Lung (tissue), 12 donors: ENCODE data around the gene TAF8. TPM values are rescaled to one million over a fixed set of nuclear protein-coding genes. Genes with fewer than 3 reads are reported as not detected.
A peak's percentile ranks its signal among the peaks of the same experiment; 100 is the strongest.

Source experiments
- ATAC-seq: fragments of 200-7000 bp; cut with Tn5 transposase; one replicate; pipeline ENCODE4 v1.9.1; 2020; ENCODE audit warnings: moderate number of reproducible peaks; ENCODE audit not compliant: insufficient read depth, low FRiP score
- DNase-seq, 3 donors: peaks; one replicate each; pipeline ENCODE4 v3.0.0-alpha.2; 2013 to 2017
- H3K27ac ChIP-seq, 2 donors: one replicate each; pipeline ENCODE4 v1.5.1; 2013; ENCODE audit warnings: mild to moderate bottlenecking in 2 of 2, moderate library complexity in 2 of 2, control low read depth in 1 of 2, inconsistent platforms in 1 of 2, low read depth in 1 of 2, low read length in 1 of 2
- H3K27me3 ChIP-seq, 3 donors: one replicate each; pipeline ENCODE4 v1.5.1; 2013; ENCODE audit warnings: low read length in 2 of 3; ENCODE audit not compliant: control insufficient read depth in 3 of 3, insufficient read depth in 3 of 3
- H3K36me3 ChIP-seq, 4 donors: one replicate each; pipeline ENCODE4 v1.5.1; 2013; ENCODE audit warnings: low read length in 4 of 4, mild to moderate bottlenecking in 1 of 4, moderate library complexity in 1 of 4; ENCODE audit not compliant: control insufficient read depth in 4 of 4, insufficient read depth in 4 of 4
- H3K4me1 ChIP-seq, 5 donors: one replicate each; pipeline ENCODE4 v1.5.1; 2013; ENCODE audit warnings: low read length in 5 of 5, mild to moderate bottlenecking in 2 of 5, moderate library complexity in 1 of 5; ENCODE audit not compliant: control insufficient read depth in 5 of 5, insufficient read depth in 5 of 5
- H3K4me3 ChIP-seq: one replicate; pipeline ENCODE4 v1.5.1; 2013; ENCODE audit warnings: mild to moderate bottlenecking, control low read depth, moderate library complexity
- H3K9ac ChIP-seq, 2 donors: one replicate each; pipeline ENCODE4 v1.5.1; 2013; ENCODE audit warnings: low read length in 2 of 2, control low read depth in 1 of 2; ENCODE audit not compliant: insufficient read depth in 1 of 2
- H3K9me3 ChIP-seq, 4 donors: one replicate each; pipeline ENCODE4 v1.5.1; 2013; ENCODE audit warnings: low read length in 3 of 4, mild to moderate bottlenecking in 1 of 4, moderate library complexity in 1 of 4; ENCODE audit not compliant: control insufficient read depth in 4 of 4, insufficient read depth in 3 of 4
- WGBS, 2 donors: extraction: QIAGEN DNeasy Blood & Tissue Kit; methylation state at CpG; one replicate each; pipeline ENCODE4 v1.1.7; 2013; 5-methylcytosine and 5-hydroxymethylcytosine counted together
- polyA plus RNA-seq, 2 donors: library from polyadenylated mRNA; stranded (reverse); fragments of 200-250 nt; gene quantifications; one replicate each; pipeline ENCODE4 v1.2.1, GENCODE V29; 2013
- total RNA-seq, 2 donors: library from RNA; depleted of rRNA in 1 of 2; stranded (reverse); fragments of >200 nt in 1 of 2; gene quantifications; one replicate each; pipeline ENCODE4 v1.2.1, GENCODE V29; 2014 to 2021
- TF ChIP-seq, protein P1 (sequence below): IDR thresholded peaks from 2 replicates; pipeline ENCODE4 v1.5.1; 2012; ENCODE audit warnings: mild to moderate bottlenecking; ENCODE audit errors: control extremely low read depth, extremely low read depth
- donor health status: control.
- donor health status: control.
- donor health status: Bipolar disorder and iron deficiency.
- donor health status: healthy.
- donor health status: DM: yes; HTN: yes; CAD: no.

Gene TAF8
- total and polyA plus RNA-seq, 4 donors, result 14.0 to 26.7 (median 17.0) TPM

DNA sequence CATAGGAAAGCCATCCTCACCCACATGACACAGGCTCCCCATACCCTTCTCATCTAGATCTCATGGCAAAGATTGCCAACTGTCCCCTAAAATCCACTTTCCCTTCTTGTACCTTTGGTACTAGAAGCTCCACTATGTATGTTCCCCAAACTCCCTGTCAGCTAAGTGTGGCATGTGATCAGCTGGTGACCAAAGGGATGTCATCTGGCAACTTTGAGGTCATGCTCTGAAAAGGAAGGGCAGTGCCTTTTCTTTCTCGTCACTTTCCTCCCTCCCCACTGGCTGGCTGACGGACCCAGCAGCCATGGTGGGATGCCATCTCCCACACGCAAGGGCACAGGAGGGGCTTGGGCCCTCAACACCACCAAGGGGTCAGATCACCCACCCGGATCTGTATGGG is 23.8 kb upstream of the TAF8 start:
- no peak for ATAC-seq
- peak overlapping the region in 1 of 2 donors; percentile 50 for H3K27ac ChIP-seq
- H3K4me3 ChIP-seq, result no peak overlapping the region
- DNase-seq, result no peak
- H3K36me3 ChIP-seq, result peaks cover 0 to 11% (median 0%) of the 10 kb centered on the region in 4 donors
- H3K9ac ChIP-seq, result no peak overlapping the region
- no peaks in the 10 kb centered on the region for H3K27me3 ChIP-seq
- WGBS, 2 donors, result 58 to 68% methylated on average over 4 of the region's 4 CpGs
- H3K9me3 ChIP-seq, result no peaks in the 10 kb centered on the region
- peaks cover 0 to 33% (median 17%) of the 10 kb centered on the region in 5 donors for H3K4me1 ChIP-seq
- TF ChIP-seq, protein P1, sequence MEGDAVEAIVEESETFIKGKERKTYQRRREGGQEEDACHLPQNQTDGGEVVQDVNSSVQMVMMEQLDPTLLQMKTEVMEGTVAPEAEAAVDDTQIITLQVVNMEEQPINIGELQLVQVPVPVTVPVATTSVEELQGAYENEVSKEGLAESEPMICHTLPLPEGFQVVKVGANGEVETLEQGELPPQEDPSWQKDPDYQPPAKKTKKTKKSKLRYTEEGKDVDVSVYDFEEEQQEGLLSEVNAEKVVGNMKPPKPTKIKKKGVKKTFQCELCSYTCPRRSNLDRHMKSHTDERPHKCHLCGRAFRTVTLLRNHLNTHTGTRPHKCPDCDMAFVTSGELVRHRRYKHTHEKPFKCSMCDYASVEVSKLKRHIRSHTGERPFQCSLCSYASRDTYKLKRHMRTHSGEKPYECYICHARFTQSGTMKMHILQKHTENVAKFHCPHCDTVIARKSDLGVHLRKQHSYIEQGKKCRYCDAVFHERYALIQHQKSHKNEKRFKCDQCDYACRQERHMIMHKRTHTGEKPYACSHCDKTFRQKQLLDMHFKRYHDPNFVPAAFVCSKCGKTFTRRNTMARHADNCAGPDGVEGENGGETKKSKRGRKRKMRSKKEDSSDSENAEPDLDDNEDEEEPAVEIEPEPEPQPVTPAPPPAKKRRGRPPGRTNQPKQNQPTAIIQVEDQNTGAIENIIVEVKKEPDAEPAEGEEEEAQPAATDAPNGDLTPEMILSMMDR, result no peak

DNA sequence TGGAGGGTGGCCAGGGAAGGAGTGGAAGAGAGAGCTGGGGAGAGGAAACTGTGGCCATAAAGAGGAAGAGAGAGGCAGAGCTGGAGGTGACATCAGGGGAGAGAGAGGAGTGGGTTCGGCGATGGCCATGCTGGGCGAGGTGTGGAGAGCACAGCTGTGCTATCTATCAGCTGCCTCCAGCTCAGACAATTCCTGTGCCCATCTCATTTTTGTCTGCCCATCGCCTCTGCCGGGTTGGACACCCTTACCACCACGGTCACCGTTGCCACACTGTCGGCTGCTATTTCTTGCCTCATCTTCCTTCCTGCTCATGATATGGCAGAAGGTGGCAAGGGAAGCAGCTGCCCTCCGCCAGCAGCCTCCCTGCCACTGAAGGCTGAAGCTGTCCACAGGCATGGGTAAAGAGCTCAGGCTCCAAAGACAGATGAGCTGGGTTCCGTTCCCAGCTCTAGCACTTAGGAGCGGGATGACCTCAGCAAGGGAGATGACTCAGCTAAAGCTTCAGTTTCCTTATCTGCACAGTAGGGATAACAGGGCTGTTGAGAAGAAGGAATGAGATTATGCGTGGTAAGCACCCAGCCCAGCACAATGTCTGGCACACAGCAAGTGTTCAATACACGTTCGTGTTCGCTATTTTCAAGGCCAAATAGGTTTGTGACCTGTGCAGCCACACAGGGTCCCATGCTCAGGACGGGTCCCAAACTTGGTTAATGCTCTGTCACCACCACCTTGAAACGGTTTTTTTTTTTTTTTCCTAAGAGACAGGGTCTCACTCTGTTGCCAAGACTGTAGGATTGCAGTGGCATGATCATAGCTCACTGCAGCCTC is 21.9 kb upstream of the TAF8 start:
- H3K27me3 ChIP-seq, result no peaks in the 10 kb centered on the region
- H3K36me3 ChIP-seq, result peaks cover 0 to 8% (median 0%) of the 10 kb centered on the region in 4 donors
- no peak overlapping the region for H3K4me3 ChIP-seq
- peaks cover 0 to 26% (median 17%) of the 10 kb centered on the region in 5 donors for H3K4me1 ChIP-seq
- H3K27ac ChIP-seq, result peak overlapping the region in 1 of 2 donors; percentile 76
- WGBS, 2 donors, result 26 to 49% methylated on average over 17 of the region's 17 CpGs
- ATAC-seq, result peak; percentile 49
- H3K9ac ChIP-seq, result no peak overlapping the region
- DNase-seq, result no peak
- no peaks in the 10 kb centered on the region for H3K9me3 ChIP-seq
- TF ChIP-seq, protein P1, result no peak

- WGBS, 2 donors, result 90 to 93% methylated on average over 6 of the region's 6 CpGs
- Histone ChIP-seq H3K36me3 (peaks cover 0 to 8% (median 0%) of the 10 kb centered on the region in 4 donors), H3K4me3 (no peak overlapping the region)
These were observed 21.1 kb upstream of the TAF8 start for GRCh38 chr6:42029062-42029685.

More at GRCh38 chr6:42029062-42029685, 21.1 kb upstream of the TAF8 start:
- Histone ChIP-seq H3K27me3 (no peaks in the 10 kb centered on the region), H3K27ac (no peak overlapping the region), H3K9me3 (no peaks in the 10 kb centered on the region), H3K4me1 (peaks cover 0 to 26% (median 17%) of the 10 kb centered on the region in 5 donors), H3K9ac (no peak overlapping the region)
- no peak for ATAC-seq
- TF ChIP-seq, protein P1, result no peak
- no peak for DNase-seq
